Fibroblast of the aortic adventitia (primary cell): ENCODE measurements around the gene UTRN. TPM values are rescaled to one million over a fixed set of nuclear protein-coding genes. Genes with fewer than 3 reads are reported as not detected.

ENCODE experiments used
- DNase-seq: peaks from one replicate; pipeline ENCODE4 v3.0.0-alpha.2; 2010; ENCODE audit warnings: low read depth
- H3K4me3 ChIP-seq: 2 replicates; pipeline ENCODE4 v1.5.1; 2011; ENCODE audit warnings: low read depth, mild to moderate bottlenecking, control low read depth, low read length, moderate library complexity
- CTCF ChIP-seq: IDR thresholded peaks from 2 replicates; pipeline ENCODE4 v1.5.1; 2011; ENCODE audit warnings: mild to moderate bottlenecking, low read length, control low read depth, inconsistent platforms; ENCODE audit not compliant: insufficient read depth
- total RNA-seq: library from RNA; depleted of rRNA; stranded (reverse); fragments of >200 nt; gene quantifications from 2 replicates; pipeline ENCODE4 v1.2.3, GENCODE V29; 2012; ENCODE audit warnings: low replicate concordance

Gene UTRN
- total RNA-seq, 1 donor: 211 TPM

DNA sequence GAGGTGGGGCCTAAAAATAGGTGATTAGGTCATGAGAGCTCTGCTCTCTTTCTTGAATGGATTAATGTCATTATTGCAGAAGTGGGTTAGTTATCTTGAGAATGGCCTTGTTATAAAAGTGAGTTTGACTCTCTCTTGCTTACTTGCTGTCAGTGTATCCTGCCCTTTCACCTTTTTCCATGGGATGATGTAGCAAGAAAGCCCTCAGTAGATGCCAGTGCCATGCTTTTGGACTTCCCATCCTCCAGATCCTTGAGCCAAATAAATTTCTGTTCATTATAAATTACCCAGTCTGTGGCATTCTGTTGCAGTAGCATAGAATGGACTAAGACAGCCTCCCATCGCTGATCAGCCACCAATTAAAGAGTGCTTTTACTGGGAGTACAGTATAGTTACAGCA is 40.1 kb downstream of the UTRN start:
- no peak for TF ChIP-seq CTCF
- no peak for DNase-seq
- no peak overlapping the region for H3K4me3 ChIP-seq

DNA sequence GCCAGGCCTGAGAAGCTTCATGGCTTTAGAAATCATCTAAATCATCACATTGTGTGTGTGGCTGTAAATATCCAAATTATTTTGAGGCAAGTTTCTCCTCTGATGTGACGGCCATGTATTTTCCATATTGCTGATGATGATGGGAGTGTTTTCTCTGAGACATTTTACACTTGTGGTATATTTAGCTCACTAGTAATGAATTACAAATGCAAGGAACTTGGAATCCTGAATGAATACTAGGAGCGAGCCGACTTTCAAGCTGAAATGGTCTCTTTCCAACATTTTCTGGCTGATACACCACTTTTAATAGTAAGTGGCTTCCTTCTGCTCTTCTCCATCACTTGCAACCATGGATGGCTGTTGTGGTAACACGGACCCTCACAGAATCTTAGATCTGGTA is 41.3 kb downstream of the UTRN start:
- H3K4me3 ChIP-seq: no peak overlapping the region
- no peak for DNase-seq
- TF ChIP-seq CTCF: no peak

- DNase-seq: no peak
- no peak overlapping the region for H3K4me3 ChIP-seq
- TF ChIP-seq CTCF: no peak
Measured at GRCh38 chr6:144327081-144327480, 41.9 kb downstream of the UTRN start.

DNA sequence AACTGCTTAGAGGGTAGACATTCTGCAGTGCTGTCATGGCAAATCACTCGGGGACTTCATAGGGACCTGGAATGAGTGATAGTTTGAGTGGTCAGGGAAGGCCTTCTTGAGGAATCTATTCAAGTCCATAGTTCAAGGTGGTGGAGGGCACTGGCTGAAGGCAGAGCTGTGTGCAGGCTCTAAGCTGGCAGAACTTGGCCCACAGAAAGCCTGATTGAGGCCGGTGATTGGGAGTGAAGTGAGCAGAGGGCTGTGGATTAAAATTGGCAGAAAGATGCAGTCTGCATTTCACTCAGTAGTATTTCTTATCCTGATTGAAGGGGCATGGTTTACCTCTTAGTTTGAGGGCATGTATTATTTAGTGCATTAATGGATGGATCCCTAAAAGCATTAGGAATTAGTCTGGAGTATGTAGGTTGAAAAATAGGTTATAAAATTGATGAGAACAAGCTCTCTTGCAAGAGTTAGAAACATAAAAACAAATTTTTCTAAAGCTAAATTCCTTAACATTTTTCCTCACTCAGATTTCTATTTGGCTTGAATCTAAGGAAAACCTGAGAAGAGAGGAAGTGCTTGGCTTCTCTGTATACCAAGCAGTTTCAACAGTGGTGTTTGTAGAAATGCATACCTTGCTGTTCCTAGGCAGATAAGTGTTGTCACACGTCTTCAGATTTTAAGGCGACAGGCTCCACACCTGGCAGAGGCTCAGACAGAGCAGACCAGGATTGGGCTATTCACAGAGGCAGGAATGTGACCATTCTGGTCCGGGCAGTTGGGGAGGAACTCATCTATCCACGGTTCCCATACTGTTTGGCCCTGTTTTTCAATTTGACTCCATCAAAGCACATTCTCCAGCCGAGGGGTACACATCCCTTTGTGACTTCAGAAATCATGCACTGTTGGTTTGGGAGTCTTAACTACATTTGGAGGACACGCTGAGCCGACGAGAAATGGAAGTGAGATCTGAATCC is 45.2 kb downstream of the UTRN start:
- H3K4me3 ChIP-seq: no peak overlapping the region
- no peak for DNase-seq
- no peak for TF ChIP-seq CTCF

GRCh38 chr6:144331491-144331969 is 46.4 kb downstream of the UTRN start:
- no peak overlapping the region for H3K4me3 ChIP-seq
- DNase-seq: peak; percentile 57
- TF ChIP-seq CTCF: no peak

DNA sequence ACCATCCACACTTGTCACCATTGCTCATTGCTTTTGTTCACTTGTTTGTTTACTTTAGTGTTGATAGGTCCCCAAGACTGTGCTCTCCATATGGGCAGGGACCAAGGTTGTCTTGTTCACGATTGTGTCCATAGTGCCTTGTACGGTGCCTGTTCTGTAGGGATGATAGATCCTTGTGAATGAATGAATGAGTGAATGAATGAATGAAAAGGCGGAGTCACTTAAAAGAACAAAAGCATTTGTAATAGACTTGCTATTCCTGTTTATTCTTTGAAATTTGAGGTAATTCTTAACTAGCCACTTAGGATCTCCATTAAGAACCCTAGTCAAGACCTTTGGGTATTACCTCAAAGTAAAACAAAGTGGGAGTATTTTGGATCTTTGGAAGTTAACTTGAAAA is 47.0 kb downstream of the UTRN start:
- no peak for TF ChIP-seq CTCF
- no peak overlapping the region for H3K4me3 ChIP-seq
- no peak for DNase-seq
